ENCODE results near the gene RNU6-1. TPM values are rescaled to one million over a fixed set of nuclear protein-coding genes. Genes with fewer than 3 reads are reported as not detected.

Gene RNU6-1
- total RNA-seq (2014; rRNA removed; shearing (Covaris generic); ENCODE audit: low replicate concordance), result not detected in 2 replicates

DNA sequence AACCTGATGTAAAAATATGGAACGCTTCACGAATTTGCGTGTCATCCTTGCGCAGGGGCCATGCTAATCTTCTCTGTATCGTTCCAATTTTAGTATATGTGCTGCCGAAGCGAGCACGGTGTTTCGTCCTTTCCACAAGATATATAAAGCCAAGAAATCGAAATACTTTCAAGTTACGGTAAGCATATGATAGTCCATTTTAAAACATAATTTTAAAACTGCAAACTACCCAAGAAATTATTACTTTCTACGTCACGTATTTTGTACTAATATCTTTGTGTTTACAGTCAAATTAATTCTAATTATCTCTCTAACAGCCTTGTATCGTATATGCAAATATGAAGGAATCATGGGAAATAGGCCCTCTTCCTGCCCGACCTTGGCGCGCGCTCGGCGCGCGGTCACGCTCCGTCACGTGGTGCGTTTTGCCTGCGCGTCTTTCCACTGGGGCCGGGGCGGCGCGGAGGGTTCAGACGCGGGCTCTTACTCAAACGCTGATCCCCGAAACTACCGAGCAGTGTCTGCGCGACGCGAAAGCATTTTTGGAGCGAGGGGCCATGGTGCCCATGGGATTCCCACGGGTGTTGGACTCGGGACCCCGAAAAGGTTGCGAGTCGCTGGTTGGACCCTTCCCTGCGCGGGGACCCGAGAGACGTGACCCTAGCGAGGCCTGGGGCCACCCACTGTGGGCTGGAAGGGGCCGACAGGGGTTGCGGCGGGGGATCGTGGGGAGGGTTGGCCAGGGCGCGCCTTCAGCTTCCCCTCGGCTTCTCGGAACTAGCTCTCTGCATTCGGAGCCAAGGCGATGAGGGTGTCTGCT lies at the start of gene RNU6-1:
Gene RNU6-1 (minus strand): TSS at position 117 of the 820 bp plus-strand sequence.
- H3K27me3 ChIP-seq, result no peaks in the 10 kb centered on the region
- DNase-seq, result peak; percentile 92
- H3K9me3 ChIP-seq, result no peaks in the 10 kb centered on the region
- H3K36me3 ChIP-seq, result 0 out of 2 replicates have a peak, but pooled peaks cover 2% of the 10 kb centered on the region
- H3K4me3 ChIP-seq, result peak within 1 kb of the TSS; percentile 92

DNA sequence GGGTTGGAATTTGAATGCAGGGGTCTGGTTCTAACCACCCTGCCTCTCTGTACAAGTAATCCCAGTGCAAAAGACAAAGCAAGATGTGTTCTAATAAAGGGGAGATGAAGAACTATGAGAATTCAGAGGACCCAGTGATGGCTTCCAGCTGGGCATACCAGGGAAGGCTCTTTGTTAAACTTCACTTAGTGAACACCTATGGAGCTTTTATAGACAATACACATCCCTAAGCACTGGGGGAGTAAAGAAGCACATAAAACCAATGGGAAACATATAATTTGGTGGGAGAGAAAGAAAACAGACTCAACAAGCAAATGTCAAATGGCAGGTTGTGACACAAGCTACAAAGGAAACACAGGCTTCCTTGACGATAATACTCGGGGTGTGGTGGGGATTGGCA lies 47.9 kb upstream of the RNU6-1 start:
- no peak overlapping the region for H3K4me3 ChIP-seq
- H3K36me3 ChIP-seq, result no peaks in the 10 kb centered on the region
- no peaks in the 10 kb centered on the region for H3K27me3 ChIP-seq
- H3K9me3 ChIP-seq, result peaks cover 5% of the 10 kb centered on the region; the same call in 1 of the 2 replicates
- DNase-seq, result no peak

DNA sequence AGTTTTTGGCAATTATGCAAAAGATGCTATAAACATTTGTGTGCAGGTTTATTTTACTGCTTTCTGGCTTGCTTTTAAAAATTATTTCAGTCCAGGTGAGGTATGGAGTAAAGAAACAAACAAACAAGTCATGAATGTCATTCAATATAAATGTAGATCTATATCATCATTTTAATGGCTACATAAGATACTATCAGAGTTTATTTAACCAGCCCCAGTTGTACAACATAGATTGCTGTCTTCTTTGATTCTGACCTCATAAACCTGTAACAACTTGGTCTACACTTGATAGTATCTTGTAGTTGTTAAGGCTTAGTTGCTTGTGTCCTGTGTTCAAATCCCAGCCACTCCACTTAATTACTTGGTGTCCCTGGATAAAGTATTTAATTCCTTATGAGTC lies 46.0 kb upstream of the RNU6-1 start:
- DNase-seq, result no peak
- Histone ChIP-seq H3K4me3 (no peak overlapping the region), H3K27me3 (no peaks in the 10 kb centered on the region), H3K9me3 (0 out of 2 replicates have a peak, but pooled peaks cover 2% of the 10 kb centered on the region), H3K36me3 (no peaks in the 10 kb centered on the region)

DNA sequence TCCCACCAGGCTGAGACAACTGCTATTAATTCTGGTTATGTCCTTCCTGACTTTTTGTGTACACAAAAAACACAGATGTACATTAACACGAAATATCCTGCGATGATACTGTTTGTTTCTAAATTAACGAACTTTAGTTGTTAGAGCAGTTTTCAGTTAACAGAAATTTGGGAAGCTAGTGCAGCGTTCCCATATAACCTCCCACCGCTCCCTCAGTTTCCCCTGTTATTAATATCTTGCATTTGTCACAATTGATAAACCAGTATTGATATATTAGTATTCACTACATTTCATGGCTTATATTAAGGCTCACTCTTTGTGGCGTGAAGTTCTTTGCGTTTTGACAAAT lies 45.3 kb upstream of the RNU6-1 start:
- Histone ChIP-seq H3K36me3 (no peaks in the 10 kb centered on the region), H3K27me3 (no peaks in the 10 kb centered on the region), H3K4me3 (peak overlapping the region; percentile 38), H3K9me3 (no peaks in the 10 kb centered on the region)
- DNase-seq, result no peak

DNA sequence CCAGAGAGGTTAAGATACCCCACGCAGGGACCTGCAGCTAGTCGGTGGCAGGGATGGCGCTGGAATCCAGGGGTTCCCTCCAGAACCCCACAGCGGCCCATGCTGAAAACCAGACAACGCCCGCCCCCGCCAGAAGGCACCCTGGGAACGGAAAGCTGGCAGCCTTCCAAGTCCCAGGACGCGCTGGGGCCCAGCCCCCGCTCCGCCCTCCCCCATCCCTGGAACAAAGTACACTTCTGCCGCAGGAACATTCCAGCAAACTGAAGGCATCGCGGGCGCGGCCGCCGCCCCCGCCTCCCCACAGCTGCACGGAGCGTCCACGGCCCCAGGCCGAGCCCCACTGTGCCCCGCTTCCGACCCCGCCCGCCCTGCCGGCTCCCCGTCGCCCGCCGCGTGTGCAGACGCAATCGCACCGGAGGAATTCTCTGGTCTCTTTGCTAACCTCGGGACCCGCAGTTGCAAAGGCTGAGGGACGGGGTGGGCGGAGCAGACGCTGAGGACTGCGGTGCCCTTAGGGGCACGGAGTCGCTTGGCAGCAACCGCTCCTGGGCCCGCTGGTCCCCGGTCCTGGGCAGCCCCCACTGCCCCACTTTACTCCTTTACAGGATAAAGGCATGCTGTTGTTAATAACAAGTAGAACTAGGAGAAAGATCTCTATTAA lies 44.8 kb upstream of the RNU6-1 start:
- Histone ChIP-seq H3K4me3 (peak overlapping the region; percentile 38), H3K27me3 (no peaks in the 10 kb centered on the region), H3K36me3 (no peaks in the 10 kb centered on the region), H3K9me3 (no peaks in the 10 kb centered on the region)
- DNase-seq, result peak; percentile 70

DNA sequence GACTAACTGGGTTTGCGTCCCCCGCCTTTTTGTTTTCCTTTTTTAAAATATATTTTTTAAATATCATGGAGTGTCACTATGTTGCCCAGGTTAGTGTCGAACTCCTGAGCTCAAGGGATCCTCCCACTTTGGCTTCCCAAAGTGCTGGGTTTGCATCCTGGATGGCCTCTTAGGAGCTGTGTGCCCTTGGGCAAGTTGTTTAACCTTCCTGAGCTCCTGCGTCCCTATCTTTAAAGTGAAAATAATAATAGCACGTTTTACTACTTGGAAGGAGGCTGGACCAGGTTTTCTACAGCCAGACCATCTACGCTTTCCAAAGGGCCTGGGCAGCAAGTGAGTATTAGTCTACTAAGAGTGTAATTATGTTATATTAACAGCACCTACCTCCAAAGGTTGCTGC lies 44.2 kb upstream of the RNU6-1 start:
- Histone ChIP-seq H3K9me3 (no peaks in the 10 kb centered on the region), H3K4me3 (no peak overlapping the region; the same call in 1 of the 2 replicates), H3K36me3 (no peaks in the 10 kb centered on the region)

DNA sequence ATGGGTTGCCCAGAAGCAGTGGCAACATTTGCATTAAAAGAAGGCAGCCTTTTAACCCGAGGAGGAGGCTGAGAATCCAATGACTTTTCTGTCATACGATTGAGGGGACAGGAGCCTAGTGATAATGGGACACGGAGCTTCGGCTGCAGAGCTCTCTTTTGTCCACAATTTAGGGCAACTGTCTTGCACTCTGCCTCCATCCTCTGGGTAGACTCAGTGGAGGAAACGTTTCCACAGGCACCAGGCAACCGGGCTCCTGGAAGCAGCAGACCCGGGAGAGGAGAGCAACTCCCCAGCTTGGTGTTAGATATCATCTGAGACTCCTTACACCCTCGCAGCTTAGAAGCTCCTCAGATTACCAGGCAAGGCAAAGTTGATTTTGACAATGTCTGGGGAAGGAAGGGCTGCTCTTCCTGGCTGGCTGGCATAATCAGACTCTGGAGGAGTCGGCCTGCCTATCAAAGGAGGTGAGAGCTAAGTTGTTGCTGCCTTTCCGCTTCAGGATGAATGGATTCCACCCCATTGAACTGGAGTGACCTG lies 43.5 kb upstream of the RNU6-1 start:
- Histone ChIP-seq H3K27me3 (no peaks in the 10 kb centered on the region), H3K9me3 (no peaks in the 10 kb centered on the region), H3K4me3 (no peak overlapping the region), H3K36me3 (no peaks in the 10 kb centered on the region)
- DNase-seq, result no peak

More for the DNA sequence above, 44.2 kb upstream of the RNU6-1 start:
- no peak for DNase-seq
- H3K27me3 ChIP-seq, result no peaks in the 10 kb centered on the region

DNA sequence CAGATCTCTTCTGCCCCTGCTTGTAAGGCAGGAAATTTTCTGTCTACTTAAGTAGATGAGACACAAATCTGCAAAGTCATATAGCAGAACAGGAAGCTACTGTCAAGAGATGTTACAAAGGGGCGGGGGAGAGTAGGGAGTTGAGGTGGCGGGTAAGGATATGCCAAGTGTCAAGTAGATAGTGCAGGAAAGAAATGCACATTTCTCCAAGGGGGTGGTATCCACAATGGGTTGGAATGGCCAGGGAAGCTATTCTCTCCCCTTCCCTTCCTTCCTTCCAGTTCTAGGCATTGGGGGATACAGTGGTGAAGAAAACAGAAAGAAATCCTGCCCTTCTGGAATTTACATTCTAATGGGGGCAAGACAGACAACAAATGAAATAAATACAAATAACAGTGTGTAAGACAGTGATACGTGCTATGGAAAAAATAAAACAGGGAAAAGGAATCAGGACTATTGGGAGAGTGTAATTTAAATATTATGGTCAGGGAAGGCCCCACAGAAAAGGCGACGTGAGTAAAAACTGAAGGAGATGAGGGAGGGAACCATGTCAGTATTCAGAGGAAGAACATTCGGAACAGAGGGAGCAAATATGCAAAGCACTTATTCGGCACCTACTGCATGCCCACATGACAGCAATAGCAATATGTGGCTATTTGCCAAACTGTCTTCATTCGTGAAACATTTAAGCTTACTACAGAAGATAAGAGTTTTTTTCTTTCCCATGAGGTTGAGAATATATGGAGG lies 42.8 kb upstream of the RNU6-1 start:
- Histone ChIP-seq H3K4me3 (no peak overlapping the region), H3K36me3 (no peaks in the 10 kb centered on the region), H3K27me3 (no peaks in the 10 kb centered on the region), H3K9me3 (no peaks in the 10 kb centered on the region)
- DNase-seq, result no peak

DNA sequence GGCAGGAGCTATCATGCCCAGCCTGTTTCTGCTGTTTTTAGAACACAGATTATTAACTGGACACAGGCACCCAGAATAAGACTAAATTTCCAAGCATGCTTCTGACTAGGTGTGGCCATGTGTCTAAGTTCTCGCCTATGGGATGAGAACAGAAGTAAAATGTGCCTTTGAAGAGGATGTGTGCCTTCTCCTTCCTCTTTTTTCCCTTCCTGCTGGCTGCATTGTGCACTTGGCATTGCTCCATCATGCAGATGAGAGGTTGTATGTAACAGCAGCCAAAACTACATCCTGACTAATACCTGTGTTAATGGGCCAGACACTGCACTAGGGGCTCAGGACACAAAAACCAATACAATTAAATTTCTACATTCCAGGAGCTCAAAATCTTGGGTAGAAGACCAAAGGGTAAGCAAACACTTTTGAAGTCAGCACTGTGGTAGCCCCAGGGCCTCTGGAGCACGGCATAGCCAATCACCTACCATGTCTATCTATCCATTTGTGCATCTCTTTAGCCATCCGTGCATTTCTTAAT lies 40.9 kb upstream of the RNU6-1 start:
- Histone ChIP-seq H3K36me3 (no peaks in the 10 kb centered on the region), H3K9me3 (no peaks in the 10 kb centered on the region), H3K4me3 (no peak overlapping the region), H3K27me3 (no peaks in the 10 kb centered on the region)
- peak; percentile 26 for DNase-seq

DNA sequence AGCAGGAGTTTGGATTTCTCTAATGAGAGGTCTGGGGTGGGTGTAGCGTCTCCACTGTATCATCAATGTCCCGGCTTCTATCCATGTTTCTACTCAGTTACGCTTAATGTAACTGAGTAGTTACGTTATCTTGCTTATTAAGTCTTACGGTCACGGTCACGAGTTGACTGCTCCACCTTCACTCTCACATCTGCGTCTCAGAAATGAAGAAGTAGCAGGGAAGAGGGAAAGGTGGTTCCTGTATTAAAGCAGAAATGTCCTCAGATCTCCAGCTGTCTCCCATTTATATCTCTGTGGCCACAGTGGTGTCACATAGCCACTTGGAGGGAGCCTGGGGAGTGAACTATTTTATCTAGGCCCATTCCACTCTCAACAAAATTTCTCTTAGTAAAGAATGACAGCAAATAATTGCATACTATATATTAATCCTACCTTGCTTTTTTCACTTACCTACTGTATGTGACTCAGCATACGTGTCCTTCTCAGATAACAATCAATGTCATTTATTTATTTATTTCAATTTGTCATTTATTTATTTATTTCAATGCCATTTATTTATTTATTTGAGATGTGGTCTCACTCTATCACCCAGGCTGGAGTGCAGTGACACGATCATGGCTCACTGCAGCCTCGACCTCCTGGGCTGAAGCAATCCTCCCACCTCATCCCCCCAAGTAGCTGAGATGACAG lies 39.7 kb upstream of the RNU6-1 start:
- H3K9me3 ChIP-seq, result no peaks in the 10 kb centered on the region
- DNase-seq, result no peak
- no peak overlapping the region for H3K4me3 ChIP-seq
- H3K36me3 ChIP-seq, result no peaks in the 10 kb centered on the region
- no peaks in the 10 kb centered on the region for H3K27me3 ChIP-seq

DNA sequence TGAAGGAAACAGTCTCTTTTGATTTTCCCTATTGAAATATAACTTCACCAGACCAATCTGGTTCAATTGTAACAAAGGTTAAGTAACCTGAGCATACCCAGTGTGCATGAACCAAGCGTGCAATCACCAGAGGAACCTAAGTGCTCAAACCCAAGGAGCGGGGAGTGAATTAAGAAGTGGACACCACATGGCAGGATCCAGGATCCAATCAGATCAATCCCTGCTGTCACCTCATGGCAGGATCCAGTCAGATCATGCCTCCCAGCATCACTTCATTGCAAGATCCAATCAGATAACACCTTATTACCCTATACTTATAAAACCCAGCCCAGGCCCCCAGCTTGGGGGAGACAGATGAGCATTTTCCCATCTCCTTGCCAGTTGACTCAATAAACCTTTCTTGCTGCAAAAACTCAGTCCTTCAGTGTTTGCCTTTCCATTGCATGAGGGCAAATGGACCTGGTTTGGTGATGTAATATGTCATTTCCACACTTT lies 38.9 kb upstream of the RNU6-1 start:
- no peak for DNase-seq
- Histone ChIP-seq H3K27me3 (no peaks in the 10 kb centered on the region), H3K36me3 (no peaks in the 10 kb centered on the region), H3K9me3 (no peaks in the 10 kb centered on the region), H3K4me3 (no peak overlapping the region)

DNA sequence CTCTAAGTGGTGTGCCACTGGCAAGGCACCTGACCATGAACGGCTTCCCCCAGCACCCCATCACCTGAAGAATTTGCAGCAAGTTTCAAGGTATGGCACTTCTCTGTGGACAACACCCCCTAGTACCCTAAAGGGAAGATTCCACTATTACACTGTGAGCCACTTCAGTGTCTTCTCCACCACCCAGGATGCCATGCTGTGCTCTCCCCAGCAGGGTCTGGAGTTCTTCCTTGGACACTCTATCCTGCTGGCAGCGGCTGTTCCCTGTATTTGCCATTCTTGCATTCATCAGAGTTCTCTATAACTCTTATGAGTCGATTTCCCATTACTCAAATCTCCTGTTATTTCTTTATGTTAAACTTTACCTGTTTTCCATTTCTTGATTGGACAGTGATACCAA lies 33.9 kb upstream of the RNU6-1 start:
- no peak overlapping the region for H3K4me3 ChIP-seq
- H3K36me3 ChIP-seq, result no peaks in the 10 kb centered on the region
- H3K27me3 ChIP-seq, result no peaks in the 10 kb centered on the region
- DNase-seq, result no peak
- H3K9me3 ChIP-seq, result peaks cover 4% of the 10 kb centered on the region

DNA sequence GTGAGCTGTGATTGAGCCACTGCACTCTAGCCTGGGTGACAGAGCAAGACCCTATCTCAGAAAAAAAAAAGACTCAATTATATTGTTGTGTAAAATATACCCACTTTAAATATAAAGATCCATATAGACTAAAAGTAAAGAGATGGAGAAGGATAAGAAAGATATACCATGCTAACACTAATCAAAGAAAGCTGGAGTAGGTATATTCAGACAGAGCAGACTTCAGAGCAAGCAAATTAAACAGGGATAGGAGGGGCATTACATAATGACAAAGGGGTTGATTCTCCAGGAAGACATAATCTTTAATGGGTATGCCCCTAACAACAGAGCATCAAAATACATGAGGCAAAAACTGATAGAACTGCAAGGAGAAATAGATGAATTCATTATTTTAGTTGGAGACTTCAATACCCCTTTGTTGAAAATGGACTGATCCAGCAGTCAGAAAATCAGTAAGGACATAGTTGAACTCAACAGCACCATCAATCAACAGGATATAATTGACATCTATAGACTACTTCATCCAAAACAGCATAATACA lies 31.1 kb upstream of the RNU6-1 start:
- Histone ChIP-seq H3K9me3 (peaks cover 4% of the 10 kb centered on the region), H3K36me3 (no peaks in the 10 kb centered on the region), H3K4me3 (no peak overlapping the region), H3K27me3 (no peaks in the 10 kb centered on the region)
- DNase-seq, result no peak

DNA sequence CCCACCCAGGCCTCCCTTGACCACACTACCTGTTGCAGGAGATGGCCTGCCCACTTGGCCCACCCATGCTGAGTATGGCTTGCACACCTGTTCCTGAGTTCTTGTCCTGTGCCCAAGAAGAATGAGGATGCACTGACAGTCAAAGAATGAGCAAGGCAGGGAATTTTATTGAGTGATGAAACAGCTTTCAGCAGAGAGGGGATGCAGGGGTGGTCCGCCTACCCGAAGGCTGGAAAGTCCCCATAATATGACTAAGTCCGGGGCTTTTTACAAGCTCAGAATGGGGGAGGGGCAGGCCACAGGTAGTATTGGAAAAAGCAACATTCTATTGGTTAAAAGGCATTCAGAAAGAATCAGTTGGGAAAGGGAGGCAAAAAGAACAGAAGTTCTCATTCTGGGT lies 29.9 kb upstream of the RNU6-1 start:
- Histone ChIP-seq H3K4me3 (no peak overlapping the region), H3K36me3 (no peaks in the 10 kb centered on the region), H3K27me3 (no peaks in the 10 kb centered on the region), H3K9me3 (peaks cover 4% of the 10 kb centered on the region)
- no peak for DNase-seq

DNA sequence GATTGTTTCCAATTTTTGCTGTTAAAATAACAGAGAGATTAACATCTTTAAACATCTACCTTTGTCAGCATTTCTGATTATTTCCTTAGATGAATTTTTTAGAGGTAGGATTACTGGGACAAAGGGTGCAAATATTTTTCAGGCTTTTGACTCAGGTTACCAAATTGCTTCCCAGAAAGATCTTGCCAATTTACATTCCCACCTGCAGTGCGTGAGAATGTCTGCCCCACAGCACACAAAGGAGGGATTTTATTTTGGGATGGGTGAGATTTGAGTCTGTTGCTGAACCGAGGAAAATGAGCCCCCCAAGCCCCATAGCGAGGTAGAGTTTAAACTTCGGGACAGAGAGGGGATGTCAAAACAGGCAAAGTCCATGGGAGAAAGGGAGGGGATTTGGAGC lies 25.9 kb upstream of the RNU6-1 start:
- Histone ChIP-seq H3K9me3 (no peaks in the 10 kb centered on the region), H3K4me3 (no peak overlapping the region), H3K36me3 (no peaks in the 10 kb centered on the region), H3K27me3 (no peaks in the 10 kb centered on the region)
- no peak for DNase-seq

DNA sequence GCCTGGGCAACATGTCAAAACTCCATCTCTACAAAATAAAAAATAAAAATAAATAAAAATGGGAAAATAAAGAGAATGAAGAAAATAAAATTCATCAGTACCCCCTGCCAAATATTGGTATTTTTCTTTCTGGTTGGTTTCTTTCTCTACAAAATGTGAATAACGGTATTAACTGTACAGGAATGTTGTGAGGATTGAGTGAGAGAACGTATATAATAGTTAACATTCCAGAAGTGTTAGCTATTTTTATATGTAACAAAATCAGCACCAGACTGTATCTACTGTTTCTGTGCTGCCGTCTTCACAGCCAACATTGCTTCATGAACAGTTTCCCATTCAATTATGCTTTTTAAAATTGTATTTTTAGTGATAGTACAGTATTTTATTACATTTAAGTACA lies 25.5 kb upstream of the RNU6-1 start:
- no peak for DNase-seq
- no peak overlapping the region for H3K4me3 ChIP-seq
- no peaks in the 10 kb centered on the region for H3K9me3 ChIP-seq
- no peaks in the 10 kb centered on the region for H3K27me3 ChIP-seq
- no peaks in the 10 kb centered on the region for H3K36me3 ChIP-seq

Data from MG63 (cell line).